Smooth muscle cell (in vitro differentiated cells): ENCODE data around the gene RFC2. TPM values are rescaled to one million over a fixed set of nuclear protein-coding genes. Genes with fewer than 3 reads are reported as not detected.
A peak's percentile ranks its signal among the peaks of the same experiment; 100 is the strongest.

ENCODE experiments used
- DNase-seq: peaks from one replicate; lab custom pipeline; 2025; ENCODE audit not compliant: unreplicated experiment; lab: John Stamatoyannopoulos, UW
- H2AFZ ChIP-seq: fragments of 200-600 bp; sonication (generic); 2 replicates; pipeline ENCODE4 v1.6.0; 2016; ENCODE audit warnings: antibody characterized with exemption, low read depth, mild to moderate bottlenecking
- H3F3A ChIP-seq: fragments of 200-600 bp; sonication (generic); 2 replicates; pipeline ENCODE4 v1.6.0; 2017; ENCODE audit warnings: antibody characterized with exemption, low read depth
- H3K27ac ChIP-seq: fragments of 200-600 bp; sonication (generic); 2 replicates; pipeline ENCODE4 v1.5.1; 2016; ENCODE audit warnings: low read depth, mild to moderate bottlenecking
- H3K27me3 ChIP-seq: fragments of 200-600 bp; sonication (generic); 2 replicates; pipeline ENCODE4 v1.6.1; 2016; ENCODE audit warnings: low read depth, mild to moderate bottlenecking
- H3K36me3 ChIP-seq: fragments of 200-600 bp; sonication (generic); 2 replicates; pipeline ENCODE4 v1.5.1; 2016; ENCODE audit warnings: low read depth
- H3K4me1 ChIP-seq: fragments of 200-600 bp; sonication (generic); 2 replicates; pipeline ENCODE4 v1.5.1; 2016; ENCODE audit warnings: low read depth
- H3K4me2 ChIP-seq: fragments of 200-600 bp; sonication (generic); 2 replicates; pipeline ENCODE4 v1.6.0; 2016; ENCODE audit warnings: mild to moderate bottlenecking
- H3K4me3 ChIP-seq: fragments of 200-600 bp; sonication (generic); 2 replicates; pipeline ENCODE4 v1.5.1; 2016; ENCODE audit warnings: mild to moderate bottlenecking
- H3K79me2 ChIP-seq: fragments of 200-600 bp; sonication (generic); 2 replicates; pipeline ENCODE4 v1.6.0; 2016; ENCODE audit warnings: low read depth, mild to moderate bottlenecking
- H3K9ac ChIP-seq: fragments of 200-600 bp; sonication (generic); 2 replicates; pipeline ENCODE4 v1.6.0; 2016; ENCODE audit warnings: low read depth
- H3K9me3 ChIP-seq: fragments of 200-600 bp; sonication (generic); replicated peaks from 2 replicates; pipeline ENCODE4 v1.5.1; 2016; ENCODE audit warnings: low read depth
- H4K20me1 ChIP-seq: fragments of 200-600 bp; sonication (generic); 2 replicates; pipeline ENCODE4 v1.6.0; 2016; ENCODE audit warnings: low read depth
- CTCF ChIP-seq: fragments of 200-600 bp; sonication (generic); IDR thresholded peaks from 2 replicates; pipeline ENCODE4 v1.5.1; 2017; ENCODE audit warnings: borderline replicate concordance, mild to moderate bottlenecking, antibody characterized with exemption; ENCODE audit not compliant: insufficient read depth, poor library complexity, severe bottlenecking
- WGBS: methylation state at CpG from one replicate; pipeline ENCODE4 v1.1.7; 2016; ENCODE audit warnings: low lambda C conversion rate; 5-methylcytosine and 5-hydroxymethylcytosine counted together
- polyA plus RNA-seq: library from polyadenylated mRNA; unstranded; fragments of >200 nt; fragmentation: Nextera tagmentation; extraction: Ambion mirVana; gene quantifications from 2 replicates; pipeline ENCODE4 v1.2.1, GENCODE V29; 2016
- total RNA-seq: library from RNA; depleted of rRNA; stranded (reverse); fragments of >200 nt; gene quantifications from 2 replicates; pipeline ENCODE4 v1.2.3, GENCODE V29; 2014

RFC2 gene
- total and polyA plus RNA-seq, 2 experiments from 2014 or later: 28.9 to 29.4 TPM

GRCh38 chr7:74236284-74236683, 17.9 kb downstream of the RFC2 start:
- no peaks in the 10 kb centered on the region for H3K36me3 ChIP-seq
- DNase-seq: no peak
- H4K20me1 ChIP-seq: peaks cover 25% of the 10 kb centered on the region
- H3K4me1 ChIP-seq: no peaks in the 10 kb centered on the region
- H2AFZ ChIP-seq: no peak overlapping the region
- TF ChIP-seq CTCF: no peak
- H3F3A ChIP-seq: peaks cover 6% of the 10 kb centered on the region
- no peaks in the 10 kb centered on the region for H3K27me3 ChIP-seq
- H3K9ac ChIP-seq: no peak overlapping the region
- no peaks in the 10 kb centered on the region for H3K79me2 ChIP-seq
- H3K4me3 ChIP-seq: no peak overlapping the region
- 96% methylated on average over 3 of the region's 3 CpGs for WGBS
- no peaks in the 10 kb centered on the region for H3K9me3 ChIP-seq
- no peak overlapping the region for H3K4me2 ChIP-seq
- H3K27ac ChIP-seq: no peak overlapping the region

- 90% methylated on average over 8 of the region's 8 CpGs for WGBS
- no peak for DNase-seq
- Histone ChIP-seq H3K4me3 (no peak overlapping the region), H3K4me1 (no peaks in the 10 kb centered on the region), H3K27ac (no peak overlapping the region), H3K9me3 (no peaks in the 10 kb centered on the region), H2AFZ (no peak overlapping the region), H3K36me3 (no peaks in the 10 kb centered on the region), H3F3A (peaks cover 6% of the 10 kb centered on the region), H3K27me3 (no peaks in the 10 kb centered on the region), H3K4me2 (no peak overlapping the region), H4K20me1 (peaks cover 25% of the 10 kb centered on the region), H3K9ac (no peak overlapping the region), H3K79me2 (no peaks in the 10 kb centered on the region)
- no peak for TF ChIP-seq CTCF
Measured at GRCh38 chr7:74235518-74236268, 18.5 kb downstream of the RFC2 start.

DNA sequence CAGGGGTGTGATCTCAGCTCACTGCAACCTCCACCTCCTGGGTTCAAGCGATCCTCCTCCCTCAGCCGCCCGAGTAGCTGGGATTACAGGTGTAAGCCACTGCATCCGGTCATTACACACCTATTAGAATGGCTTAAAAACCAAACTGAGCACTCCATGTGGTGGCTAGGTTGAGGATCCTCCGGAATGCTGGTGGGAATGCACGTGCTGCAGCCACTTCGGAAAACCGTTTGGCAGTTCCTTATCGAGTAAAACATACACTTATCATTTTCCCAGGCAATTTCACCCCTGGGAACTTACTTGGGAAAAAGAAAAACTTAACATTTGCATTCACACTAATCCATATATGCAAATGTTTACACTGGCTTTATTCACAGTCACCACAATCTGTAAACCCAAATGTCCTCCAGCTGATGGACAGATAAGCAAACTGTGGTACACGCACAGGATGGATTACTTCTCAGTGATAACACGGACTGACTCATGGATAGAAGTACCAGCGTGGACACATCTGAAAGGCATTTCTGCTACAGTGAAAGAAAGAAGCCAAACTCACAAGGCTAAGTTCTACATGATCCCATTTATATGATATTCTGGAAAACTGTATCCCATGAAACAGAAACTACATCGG, 20.4 kb downstream of the RFC2 start:
- Histone ChIP-seq H3K9ac (no peak overlapping the region), H3K4me2 (peak overlapping the region; percentile 62), H4K20me1 (peaks cover 25% of the 10 kb centered on the region), H2AFZ (no peak overlapping the region), H3K27ac (peak overlapping the region; percentile 40), H3K4me1 (no peaks in the 10 kb centered on the region), H3F3A (peaks cover 6% of the 10 kb centered on the region), H3K27me3 (no peaks in the 10 kb centered on the region), H3K9me3 (no peaks in the 10 kb centered on the region), H3K36me3 (no peaks in the 10 kb centered on the region), H3K79me2 (no peaks in the 10 kb centered on the region), H3K4me3 (no peak overlapping the region)
- no peak for TF ChIP-seq CTCF
- DNase-seq: no peak
- 41% methylated on average over 13 of the region's 13 CpGs for WGBS
